Breast epithelium (tissue), 3 donors: ENCODE results near the gene FOXI1.

Source experiments
- CTCF ChIP-seq, 3 donors: fragments of 450-650 bp; IDR thresholded peaks; one replicate each; pipeline ENCODE4 v1.5.1; 2016 to 2017; ENCODE audit warnings: antibody characterized with exemption in 3 of 3, mild to moderate bottlenecking in 3 of 3, moderate library complexity in 3 of 3
- POLR2AphosphoS5 ChIP-seq, 3 donors: sonication (generic); formaldehyde crosslinking; IDR thresholded peaks; one replicate each; pipeline ENCODE4 v1.6.1; 2017; ENCODE audit warnings: antibody characterized with exemption in 3 of 3

DNA sequence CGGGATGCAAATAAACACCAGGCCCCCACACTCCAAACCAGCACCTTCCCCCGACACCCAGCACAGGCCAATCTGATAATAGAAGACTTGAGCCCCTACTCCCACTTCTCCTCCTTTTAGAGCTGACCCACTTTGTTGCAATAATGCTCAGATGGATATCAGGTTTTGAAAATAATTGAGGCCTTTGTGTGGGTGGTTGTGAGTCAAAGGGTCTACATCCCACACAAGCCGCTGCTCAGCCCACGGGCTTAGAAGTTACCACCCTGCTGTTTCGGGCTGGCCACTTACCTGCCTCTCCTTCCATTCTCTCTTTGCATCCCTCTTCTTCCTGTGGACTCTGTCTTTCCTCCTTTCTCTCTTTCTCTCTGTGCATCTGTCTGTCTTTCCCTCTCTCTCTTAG lies 36.2 kb upstream of the FOXI1 start:
- TF ChIP-seq CTCF (IDR thresholded peaks at IDR 0.05): no peak
- TF ChIP-seq POLR2AphosphoS5 (IDR thresholded peaks at IDR 0.05): no peak
